Large intestine (tissue), 3 donors: ENCODE results near the gene HELT. TPM values are rescaled to one million over a fixed set of nuclear protein-coding genes. Genes with fewer than 3 reads are reported as not detected.
A peak's percentile ranks its signal among the peaks of the same experiment; 100 is the strongest.

Experiments used
- DNase-seq, 2 donors: peaks; one replicate each; pipeline versions ENCODE4 v3.0.0 to v3.0.0-alpha.2; 2013
- H3K27ac ChIP-seq: one replicate; pipeline ENCODE4 v1.5.1; 2013; ENCODE audit warnings: low read length
- H3K27me3 ChIP-seq: 2 replicates; pipeline ENCODE4 v1.6.1; 2013; ENCODE audit warnings: low read length; ENCODE audit not compliant: control insufficient read depth, insufficient read depth
- H3K36me3 ChIP-seq: 2 replicates; pipeline ENCODE4 v1.6.1; 2013; ENCODE audit warnings: low read length; ENCODE audit not compliant: control insufficient read depth, insufficient read depth
- H3K4me1 ChIP-seq: one replicate; pipeline ENCODE4 v1.6.1; 2013; ENCODE audit warnings: low read length; ENCODE audit not compliant: control insufficient read depth, insufficient read depth
- H3K4me3 ChIP-seq: one replicate; pipeline ENCODE4 v1.5.1; 2013; ENCODE audit warnings: low read length
- H3K9me3 ChIP-seq: one replicate; pipeline ENCODE4 v1.6.1; 2013; ENCODE audit warnings: mild to moderate bottlenecking, low read depth, low read length, moderate library complexity; ENCODE audit not compliant: control insufficient read depth
- WGBS: methylation state at CpG from one replicate; pipeline ENCODE4 v1.1.5; 2013; ENCODE audit warnings: low lambda C conversion rate; ENCODE audit not compliant: insufficient coverage; 5-methylcytosine and 5-hydroxymethylcytosine counted together
- polyA plus RNA-seq: library from polyadenylated mRNA; unstranded; fragments of 120-200 nt; gene quantifications from one replicate; pipeline ENCODE4 v1.2.1, GENCODE V29; 2013

Gene HELT
- polyA plus RNA-seq, 1 donor: not detected

GRCh38 chr4:185003596-185004351 lies 14.5 kb upstream of the HELT start:
- H3K36me3 ChIP-seq: no peaks in the 10 kb centered on the region
- H3K27ac ChIP-seq: no peak overlapping the region
- H3K4me3 ChIP-seq: no peak overlapping the region
- 100% methylated on average over 1 of the region's 19 CpGs for WGBS
- no peaks in the 10 kb centered on the region for H3K4me1 ChIP-seq
- no peak for DNase-seq
- H3K27me3 ChIP-seq: peaks cover 30% of the 10 kb centered on the region
- no peaks in the 10 kb centered on the region for H3K9me3 ChIP-seq

DNA sequence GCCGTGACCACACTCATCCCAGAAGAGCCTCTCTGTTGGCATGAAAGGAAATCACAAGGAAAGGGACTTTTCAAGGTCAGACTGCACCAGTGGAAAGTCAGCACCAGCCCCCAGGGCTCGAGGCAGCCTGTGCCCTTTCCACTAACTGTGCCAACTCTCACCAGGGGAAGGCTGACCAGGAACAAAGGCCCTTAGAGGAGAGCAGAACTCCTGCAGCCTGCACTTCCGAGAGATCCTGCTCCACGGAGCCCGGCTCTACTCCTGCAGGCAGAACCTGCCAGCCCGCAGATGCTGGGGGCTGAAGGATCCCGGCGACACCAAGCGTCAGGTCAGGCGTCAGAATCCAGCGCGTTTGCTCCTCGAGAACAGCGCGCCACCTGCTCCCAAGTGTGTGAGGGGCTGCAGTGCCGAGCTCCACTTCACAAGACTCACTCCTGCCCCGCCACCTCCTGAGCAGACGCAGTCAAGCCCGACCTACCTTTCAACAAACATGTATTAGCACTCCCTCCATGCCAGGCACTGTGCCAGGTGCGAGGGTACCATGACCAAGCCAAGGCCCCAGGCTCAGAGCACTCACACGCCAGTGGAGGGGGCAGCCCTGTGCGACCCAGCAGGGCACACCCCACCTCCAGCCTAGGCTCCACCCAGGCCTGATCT lies 13.6 kb upstream of the HELT start:
- DNase-seq: peak in 1 of 2 donors; percentile 26
- no peaks in the 10 kb centered on the region for H3K9me3 ChIP-seq
- peaks cover 38% of the 10 kb centered on the region for H3K27me3 ChIP-seq
- WGBS: no CpG with 5 or more reads among the region's 22 CpGs
- H3K36me3 ChIP-seq: no peaks in the 10 kb centered on the region
- peak overlapping the region; percentile 15 for H3K4me3 ChIP-seq
- no peak overlapping the region for H3K27ac ChIP-seq
- no peaks in the 10 kb centered on the region for H3K4me1 ChIP-seq

DNA sequence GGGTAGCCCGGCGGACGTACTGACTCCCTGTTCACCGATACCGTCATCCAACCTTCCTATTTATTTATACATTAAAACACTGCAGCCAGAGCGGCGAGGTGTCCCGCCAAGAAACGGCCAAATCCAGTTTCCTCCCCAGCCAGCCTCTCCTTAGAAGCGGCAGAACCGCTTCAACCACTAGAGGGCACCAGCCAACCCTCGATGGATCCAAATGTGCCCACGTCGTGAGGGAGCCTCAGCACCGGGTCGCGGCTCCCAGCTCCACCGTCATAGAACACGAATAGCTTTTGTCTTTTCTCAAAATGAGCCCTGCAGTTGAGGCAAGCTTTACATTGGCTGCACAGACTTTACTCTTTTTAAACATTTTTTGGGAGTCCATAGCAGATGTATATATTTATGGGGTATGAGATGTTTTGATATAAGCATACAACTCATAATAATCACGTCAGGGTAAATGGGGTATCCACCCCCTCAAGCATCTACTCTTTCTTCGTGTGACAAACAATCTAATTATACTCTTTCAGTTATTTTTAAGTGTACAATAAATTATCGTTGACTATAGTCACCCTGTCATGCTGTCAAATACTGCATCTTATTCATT lies 13.0 kb upstream of the HELT start:
- Histone ChIP-seq H3K36me3 (no peaks in the 10 kb centered on the region), H3K4me3 (peak overlapping the region; percentile 15), H3K4me1 (no peaks in the 10 kb centered on the region), H3K27me3 (peaks cover 40% of the 10 kb centered on the region), H3K9me3 (no peaks in the 10 kb centered on the region), H3K27ac (no peak overlapping the region)
- WGBS: 71% methylated on average over 1 of the region's 22 CpGs
- DNase-seq: peak; percentile 53 to 59

DNA sequence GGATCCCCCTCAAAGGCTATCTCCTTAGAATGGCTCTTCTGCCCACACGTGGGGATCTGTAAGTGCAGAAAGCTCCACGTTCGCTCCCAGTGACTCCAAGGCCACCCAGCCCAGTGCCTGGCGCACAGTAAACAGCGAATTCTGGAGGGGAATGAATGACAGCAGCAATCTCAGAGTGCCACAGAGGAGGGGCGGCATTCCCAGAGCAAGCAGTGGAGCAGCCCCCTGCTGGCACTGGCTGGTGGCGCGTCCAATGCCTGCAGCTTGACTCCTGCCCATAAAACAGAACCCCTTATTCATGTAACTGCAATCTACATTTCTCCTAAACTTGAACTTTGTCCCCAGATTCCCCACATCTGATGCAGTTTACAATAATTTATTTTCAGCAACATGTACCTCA lies 6.9 kb upstream of the HELT start:
- Histone ChIP-seq H3K36me3 (no peaks in the 10 kb centered on the region), H3K27me3 (peaks cover 81% of the 10 kb centered on the region), H3K9me3 (no peaks in the 10 kb centered on the region), H3K4me1 (no peaks in the 10 kb centered on the region), H3K27ac (no peak overlapping the region), H3K4me3 (no peak overlapping the region)
- no peak for DNase-seq
- no CpG with 5 or more reads among the region's 8 CpGs for WGBS

DNA sequence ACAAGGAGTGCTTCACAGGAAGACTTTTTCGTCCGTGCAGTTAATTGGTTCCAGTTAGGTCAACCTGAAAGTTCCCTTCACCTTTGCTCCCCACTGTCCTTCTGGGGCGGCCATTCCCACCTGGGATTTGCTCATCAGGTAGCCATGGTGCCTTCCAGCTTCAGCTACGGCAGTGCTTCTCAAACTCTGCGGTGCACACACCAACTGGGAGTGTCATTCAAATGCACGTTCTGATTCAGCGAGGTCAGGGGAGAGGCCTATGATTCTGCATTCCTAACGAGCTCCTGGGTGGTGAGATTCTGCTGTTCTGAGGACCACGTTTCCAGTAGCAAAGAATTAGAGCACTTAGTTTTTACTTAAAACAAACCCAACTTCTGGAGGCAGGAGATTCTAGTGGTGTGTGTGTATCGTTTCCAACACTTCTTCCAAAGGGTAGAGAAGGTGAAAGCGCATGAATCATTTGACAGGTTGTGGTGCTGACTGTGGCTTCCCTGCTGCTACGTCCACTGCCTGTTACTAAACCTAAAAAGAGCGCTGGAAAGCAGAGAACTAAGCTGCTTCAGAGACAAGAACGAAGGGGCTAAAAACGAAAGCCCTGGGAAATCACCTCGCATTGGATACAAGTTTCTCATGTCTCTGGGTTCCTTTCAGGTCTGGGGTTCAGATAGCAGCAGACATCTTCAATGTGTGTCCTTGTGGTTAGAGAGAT lies 4.7 kb upstream of the HELT start:
- no peak for DNase-seq
- peaks cover 91% of the 10 kb centered on the region for H3K27me3 ChIP-seq
- 80% methylated on average over 2 of the region's 16 CpGs for WGBS
- H3K4me1 ChIP-seq: no peaks in the 10 kb centered on the region
- H3K36me3 ChIP-seq: no peaks in the 10 kb centered on the region
- no peak overlapping the region for H3K4me3 ChIP-seq
- no peaks in the 10 kb centered on the region for H3K9me3 ChIP-seq
- no peak overlapping the region for H3K27ac ChIP-seq

- peaks cover 92% of the 10 kb centered on the region for H3K27me3 ChIP-seq
- WGBS: 55% methylated on average over 2 of the region's 5 CpGs
- DNase-seq: no peak
- H3K36me3 ChIP-seq: no peaks in the 10 kb centered on the region
- no peak overlapping the region for H3K27ac ChIP-seq
- no peaks in the 10 kb centered on the region for H3K4me1 ChIP-seq
- H3K4me3 ChIP-seq: no peak overlapping the region
- H3K9me3 ChIP-seq: no peaks in the 10 kb centered on the region
Observed at GRCh38 chr4:185015108-185015507, 3.2 kb upstream of the HELT start.

GRCh38 chr4:185016101-185016940 lies 2.0 kb upstream of the HELT start:
- Histone ChIP-seq H3K27me3 (peaks cover 95% of the 10 kb centered on the region), H3K4me3 (no peak overlapping the region), H3K36me3 (no peaks in the 10 kb centered on the region), H3K27ac (no peak overlapping the region), H3K9me3 (no peaks in the 10 kb centered on the region), H3K4me1 (no peaks in the 10 kb centered on the region)
- 0% methylated on average over 1 of the region's 47 CpGs for WGBS
- no peak for DNase-seq

DNA sequence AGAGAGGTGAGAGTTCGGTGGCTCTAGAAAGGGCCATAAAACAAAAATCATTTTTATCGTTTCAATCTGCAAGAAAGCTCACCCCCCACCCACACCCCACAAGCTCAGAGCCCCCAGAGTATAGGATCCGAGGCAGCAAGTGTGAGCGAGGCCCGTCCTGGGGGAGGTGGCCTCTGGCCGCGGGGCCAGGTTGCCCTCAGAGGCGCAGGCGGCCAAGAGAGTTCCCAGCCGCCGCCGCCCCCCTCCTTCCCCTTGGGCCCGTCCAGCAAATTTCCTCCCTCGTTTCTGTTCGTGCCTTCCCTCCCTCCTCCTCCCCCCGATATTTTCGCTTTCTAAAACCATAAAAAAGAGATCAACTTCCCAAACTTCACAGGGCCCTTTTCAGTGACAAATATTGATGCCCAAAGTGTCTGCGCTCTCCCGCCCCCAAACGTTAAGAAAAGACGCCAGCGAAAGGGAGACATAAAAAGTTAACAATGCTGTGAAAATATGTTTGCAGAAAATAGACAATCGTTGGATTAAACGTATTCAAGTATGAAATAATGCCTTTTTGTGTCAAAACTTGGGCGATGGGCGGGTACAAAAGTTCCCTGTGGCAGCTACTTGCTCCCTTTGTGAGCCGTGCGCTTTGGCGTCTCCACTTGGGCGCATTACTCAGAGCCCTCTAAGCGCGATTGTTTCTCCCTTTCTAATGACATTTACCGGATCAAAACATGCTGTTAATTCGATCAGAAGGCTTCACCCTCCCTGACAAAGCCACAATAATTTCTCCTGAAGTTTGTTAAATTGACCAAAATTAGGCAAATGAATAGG lies 1.1 kb upstream of the HELT start:
- no peaks in the 10 kb centered on the region for H3K36me3 ChIP-seq
- no peaks in the 10 kb centered on the region for H3K4me1 ChIP-seq
- DNase-seq: no peak
- H3K9me3 ChIP-seq: no peaks in the 10 kb centered on the region
- peaks cover 95% of the 10 kb centered on the region for H3K27me3 ChIP-seq
- no peak overlapping the region for H3K4me3 ChIP-seq
- no peak overlapping the region for H3K27ac ChIP-seq
- WGBS: no CpG with 5 or more reads among the region's 34 CpGs

- H3K4me1 ChIP-seq: no peaks in the 10 kb centered on the region
- WGBS: no CpG with 5 or more reads among the region's 41 CpGs
- H3K36me3 ChIP-seq: no peaks in the 10 kb centered on the region
- DNase-seq: no peak
- H3K4me3 ChIP-seq: no peak overlapping the region
- H3K27ac ChIP-seq: no peak overlapping the region
- no peaks in the 10 kb centered on the region for H3K9me3 ChIP-seq
- H3K27me3 ChIP-seq: peaks cover 97% of the 10 kb centered on the region
Observed at GRCh38 chr4:185018834-185019455, 655 bp downstream of the HELT start.
